MCF 10A (cell line): ENCODE data around the gene BRF1. TPM values are rescaled to one million over a fixed set of nuclear protein-coding genes. Genes with fewer than 3 reads are reported as not detected.

Source experiments
- BruUV-seq: library from RNA; stranded (reverse); fragments of 400-500 nt; replicated peaks from 2 replicates; lab custom pipeline; 2021; lab: Mats Ljungman, UMichigan
- CTCF ChIA-PET: fragments of 300-600 bp; sonication (Branson Sonifier 250); formaldehyde crosslinking; extraction: SDS; loops from one replicate; lab custom pipeline; 2021; ENCODE audit warnings: antibody characterized with exemption, inconsistent platforms; lab: Yijun Ruan, JAX
- POLR2A ChIA-PET: fragments of 300-600, 350-650 bp; sonication (Branson Sonifier 250); formaldehyde crosslinking; extraction: SDS; loops from one replicate; lab custom pipeline; 2020; ENCODE audit warnings: antibody characterized with exemption, inconsistent platforms; lab: Yijun Ruan, JAX
- DNase-seq: peaks from one replicate; pipeline ENCODE4 v3.0.0-alpha.2; 2018; ENCODE audit not compliant: unreplicated experiment
- H3K27ac Mint-ChIP-seq: one replicate; pipeline ENCODE4 v1.8.0; 2022; ENCODE audit warnings: mild to moderate bottlenecking, low read depth, mixed read lengths; ENCODE audit not compliant: unreplicated experiment
- H3K27me3 Mint-ChIP-seq: one replicate; pipeline ENCODE4 v1.8.0; 2022; ENCODE audit warnings: mixed read lengths; ENCODE audit not compliant: insufficient read depth, unreplicated experiment
- H3K36me3 Mint-ChIP-seq: one replicate; pipeline ENCODE4 v1.8.0; 2022; ENCODE audit warnings: mild to moderate bottlenecking, moderate library complexity, mixed read lengths; ENCODE audit not compliant: insufficient read depth, unreplicated experiment
- H3K4me1 Mint-ChIP-seq: one replicate; pipeline ENCODE4 v1.8.0; 2022; ENCODE audit warnings: mixed read lengths; ENCODE audit not compliant: insufficient read depth, unreplicated experiment
- H3K4me3 Mint-ChIP-seq: one replicate; pipeline ENCODE4 v1.8.0; 2022; ENCODE audit warnings: mild to moderate bottlenecking, moderate library complexity, mixed read lengths; ENCODE audit not compliant: unreplicated experiment
- H3K9me3 Mint-ChIP-seq: one replicate; pipeline ENCODE4 v1.8.0; 2022; ENCODE audit warnings: mixed read lengths; ENCODE audit not compliant: unreplicated experiment
- CTCF ChIP-seq: fragments of 200-600 bp; IDR thresholded peaks from one replicate; pipeline ENCODE4 v1.8.0; 2022; ENCODE audit warnings: antibody characterized with exemption, mild to moderate bottlenecking; ENCODE audit not compliant: unreplicated experiment
- intact Hi-C: fragments of 100-400 bp; cut with micrococcal nuclease; formaldehyde crosslinking; loops from 2 replicates; pipeline ENCODE4 v1.14.1; 2022
- total RNA-seq: library from RNA; stranded (reverse); gene quantifications from 2 replicates; pipeline ENCODE4 v1.2.3, GENCODE V29; 2022

The BRF1 gene
- total RNA-seq, 1 experiment from 2014 or later, result 30.7 TPM

- ChIA-PET POLR2A (interaction anchor here (0.5 kb wide), 1 partner anchor 52 kb away, joined by 3 read pairs; no protein-coding TSS in a partner anchor), CTCF (interaction anchor here (0.6 to 1.0 kb wide), 2 partner anchors 22 to 258 kb away, joined by 3 read pairs; no protein-coding TSS in a partner anchor)
- no peak overlapping the region for H3K27ac Mint-ChIP-seq
- BruUV-seq, result no TSS peak
- no peaks in the 10 kb centered on the region for H3K9me3 Mint-ChIP-seq
- DNase-seq, result no peak
- no peaks in the 10 kb centered on the region for H3K4me1 Mint-ChIP-seq
- H3K27me3 Mint-ChIP-seq, result no peaks in the 10 kb centered on the region
- intact Hi-C loops, result no loop called here
- no peak for TF ChIP-seq CTCF
- no peak overlapping the region for H3K4me3 Mint-ChIP-seq
- peaks cover 4% of the 10 kb centered on the region for H3K36me3 Mint-ChIP-seq
Measured at GRCh38 chr14:105348169-105348944, 47.6 kb upstream of the BRF1 start.

GRCh38 chr14:105347587-105347968 lies 46.8 kb upstream of the BRF1 start:
- Mint-ChIP-seq H3K27ac (no peak overlapping the region), H3K36me3 (peaks cover 4% of the 10 kb centered on the region), H3K27me3 (no peaks in the 10 kb centered on the region), H3K9me3 (no peaks in the 10 kb centered on the region), H3K4me1 (no peaks in the 10 kb centered on the region), H3K4me3 (no peak overlapping the region)
- ChIA-PET CTCF (no interaction called here), POLR2A (no interaction called here)
- BruUV-seq, result no TSS peak
- intact Hi-C loops, result no loop called here
- no peak for TF ChIP-seq CTCF
- no peak for DNase-seq

- H3K36me3 Mint-ChIP-seq, result peaks cover 2% of the 10 kb centered on the region
- DNase-seq, result no peak
- ChIA-PET CTCF (no interaction called here), POLR2A (no interaction called here)
- no peaks in the 10 kb centered on the region for H3K9me3 Mint-ChIP-seq
- H3K27me3 Mint-ChIP-seq, result no peaks in the 10 kb centered on the region
- no peaks in the 10 kb centered on the region for H3K4me1 Mint-ChIP-seq
- intact Hi-C loops, result no loop called here
- no TSS peak for BruUV-seq
- H3K27ac Mint-ChIP-seq, result no peak overlapping the region
- TF ChIP-seq CTCF, result no peak
- H3K4me3 Mint-ChIP-seq, result no peak overlapping the region
Measured at GRCh38 chr14:105346876-105347586, 46.2 kb upstream of the BRF1 start.

- Mint-ChIP-seq H3K4me3 (no peak overlapping the region), H3K27me3 (no peaks in the 10 kb centered on the region), H3K36me3 (peaks cover 4% of the 10 kb centered on the region), H3K9me3 (no peaks in the 10 kb centered on the region), H3K4me1 (no peaks in the 10 kb centered on the region), H3K27ac (no peak overlapping the region)
- ChIA-PET CTCF (no interaction called here), POLR2A (interaction anchor here (0.7 kb wide), 1 partner anchor 53 kb away, joined by 3 read pairs; no protein-coding TSS in a partner anchor)
- DNase-seq, result no peak
- no peak for TF ChIP-seq CTCF
- BruUV-seq, result no TSS peak
- intact Hi-C loops, result no loop called here
Measured at GRCh38 chr14:105346200-105346533, 45.4 kb upstream of the BRF1 start.
